HepG2 (cell line): ENCODE data around the gene MAP3K3. TPM values are rescaled to one million over a fixed set of nuclear protein-coding genes. Genes with fewer than 3 reads are reported as not detected.

Source experiments
- ATAD3A ChIP-seq: sonication (generic); formaldehyde crosslinking; IDR thresholded peaks from 2 replicates; pipeline ENCODE4 v1.4.0; 2020; ENCODE audit warnings: missing genetic modification reagents
- ATF4 ChIP-seq, 2 experiments: fragments of 450-650 bp in 1 of 2; sonication (generic) in 1 of 2; formaldehyde crosslinking; IDR thresholded peaks; 2 replicates each; pipeline versions ENCODE4 v1.5.0 to v1.8.0; 2020 to 2022; ENCODE audit warnings: mild to moderate bottlenecking in 1 of 2, missing genetic modification reagents in 1 of 2
- GABPB1 ChIP-seq: IDR thresholded peaks from 2 replicates; pipeline ENCODE4 v1.6.1; 2016; ENCODE audit warnings: mild to moderate bottlenecking, missing genetic modification reagents, moderate library complexity, missing compliant biosample characterization
- MBD4 ChIP-seq: IDR thresholded peaks from 2 replicates; pipeline ENCODE4 v1.6.1; 2012; ENCODE audit warnings: low read length, inconsistent platforms, borderline replicate concordance
- MNT ChIP-seq: fragments of 450-650 bp; IDR thresholded peaks from 2 replicates; pipeline ENCODE4 v1.6.1; 2016
- MTA3 ChIP-seq: sonication (generic); formaldehyde crosslinking; IDR thresholded peaks from 2 replicates; pipeline ENCODE4 v1.4.0; 2020; ENCODE audit warnings: missing genetic modification reagents
- NFE2L2 ChIP-seq: fragments of 150-350 bp; IDR thresholded peaks from 2 replicates; pipeline ENCODE4 v1.6.1; 2014; ENCODE audit warnings: low read length
- RFXANK ChIP-seq: IDR thresholded peaks from 2 replicates; pipeline ENCODE4 v1.6.1; 2016
- SALL1 ChIP-seq: sonication (generic); formaldehyde crosslinking; IDR thresholded peaks from 2 replicates; pipeline ENCODE4 v1.8.0; 2022; ENCODE audit warnings: mild to moderate bottlenecking, missing genetic modification reagents
- SOX6 ChIP-seq, 2 experiments: fragments of 450-650 bp in 1 of 2; sonication (generic) in 1 of 2; formaldehyde crosslinking in 1 of 2; IDR thresholded peaks; 2 replicates each; pipeline versions ENCODE4 v1.4.0 to v1.6.1; 2017 to 2020; ENCODE audit warnings: antibody characterized with exemption in 1 of 2, mild to moderate bottlenecking in 1 of 2, missing genetic modification reagents in 1 of 2
- TCF12 ChIP-seq, 2 experiments: fragments of 450-650 bp in 1 of 2; sonication (generic) in 1 of 2; formaldehyde crosslinking in 1 of 2; IDR thresholded peaks; 2 replicates each; pipeline versions ENCODE4 v1.6.1 to v1.8.0; 2017 to 2022; ENCODE audit warnings: antibody characterized with exemption in 1 of 2, mild to moderate bottlenecking in 1 of 2, missing genetic modification reagents in 1 of 2, moderate library complexity in 1 of 2
- U2AF1 ChIP-seq: fragments of 200-400 bp; formaldehyde crosslinking; optimal IDR thresholded peaks from 2 replicates; pipeline ENCODE3; 2017; ENCODE audit warnings: mild to moderate bottlenecking, low read depth, low read length
- ZBTB4 ChIP-seq: sonication (generic); formaldehyde crosslinking; IDR thresholded peaks from 2 replicates; pipeline ENCODE4 v1.4.0; 2020; ENCODE audit warnings: missing genetic modification reagents, mild to moderate bottlenecking, borderline replicate concordance
- ZBTB42 ChIP-seq: sonication (generic); formaldehyde crosslinking; IDR thresholded peaks from 2 replicates; pipeline ENCODE4 v1.5.0; 2020; ENCODE audit warnings: mild to moderate bottlenecking, missing genetic modification reagents
- ZMAT3 ChIP-seq: sonication (generic); formaldehyde crosslinking; conservative IDR thresholded peaks from 2 replicates; pipeline ENCODE4 v1.7.0; 2021; ENCODE audit warnings: missing genetic modification reagents
- ZMYM3 ChIP-seq: sonication (generic); formaldehyde crosslinking; IDR thresholded peaks from 2 replicates; pipeline ENCODE4 v1.5.1; 2020; ENCODE audit warnings: mild to moderate bottlenecking, missing genetic modification reagents
- ZNF30 ChIP-seq: sonication (generic); formaldehyde crosslinking; IDR thresholded peaks from 2 replicates; pipeline ENCODE4 v1.5.0; 2020; ENCODE audit warnings: mild to moderate bottlenecking, missing genetic modification reagents
- ZNF513 ChIP-seq: sonication (generic); formaldehyde crosslinking; conservative IDR thresholded peaks from 2 replicates; pipeline ENCODE4 v1.5.0; 2020; ENCODE audit warnings: missing genetic modification reagents
- ZNF569 ChIP-seq: sonication (generic); formaldehyde crosslinking; IDR thresholded peaks from 2 replicates; pipeline ENCODE4 v1.5.0; 2020; ENCODE audit warnings: mild to moderate bottlenecking, missing genetic modification reagents, moderate library complexity, borderline replicate concordance
- ZSCAN20 ChIP-seq: sonication (generic); formaldehyde crosslinking; IDR thresholded peaks from 2 replicates; pipeline ENCODE4 v1.4.0; 2020; ENCODE audit warnings: missing genetic modification reagents, mild to moderate bottlenecking, borderline replicate concordance
- polyA plus RNA-seq, 8 experiments: library from polyadenylated mRNA; depleted of rRNA in 3 of 8; stranded (reverse) in 7 of 8; unstranded in 1 of 8; fragments of >200 nt; fragmentation: Illumina TruSeq in 4 of 8; extraction: Trizol in 4 of 8; gene quantifications; 2 replicates each; pipeline versions ENCODE4 v1.2.1 to v1.2.3, GENCODE V29; 2011 to 2016; ENCODE audit warnings: low read depth in 4 of 8, missing spikeins in 1 of 8, mixed read lengths in 1 of 8; ENCODE audit not compliant: insufficient read depth in 1 of 8
- total RNA-seq, 5 experiments: library from RNA; depleted of rRNA; stranded (reverse); fragments of >200 nt; fragmentation: Illumina TruSeq; extraction: Trizol; gene quantifications; 2 replicates each; pipeline ENCODE4 v1.2.3, GENCODE V29; 2016; ENCODE audit warnings: low read depth in 1 of 5

MAP3K3 gene
- total and polyA plus RNA-seq, 2 of the 13 experiments (the other 11 are each of a cell fraction or from before 2014, with no cell fraction given) = 17.7 to 21.8 TPM

GRCh38 chr17:63621684-63622573 lies at the start of gene MAP3K3 (continued):
- TF ChIP-seq MNT (peak; percentile 40; the same call in 1 of the 2 replicates), GABPB1 (peak; percentile 81), ZNF569 (CRISPR knock-in tag) (no peak; the same call in 1 of the 2 replicates), MTA3 (CRISPR knock-in tag) (no peak), U2AF1 (no peak), MBD4 (no peak), SOX6 (IDR thresholded peaks at IDR 0.05) (no peak), SOX6 (CRISPR knock-in tag; IDR thresholded peaks at IDR 0.05) (peak; percentile 87), ZNF30 (CRISPR knock-in tag) (no peak), ATAD3A (0 out of 2 replicates have a peak, but pooled peaks have one; percentile 63), ZMYM3 (CRISPR knock-in tag) (peak; percentile 62; the same call in 1 of the 2 replicates), ZSCAN20 (CRISPR knock-in tag) (peak; percentile 91), NFE2L2 (no peak), ZBTB42 (CRISPR knock-in tag) (no peak), RFXANK (CRISPR knock-in tag) (no peak; the same call in 1 of the 2 replicates), ZBTB4 (peak; percentile 87; the same call in 1 of the 2 replicates), ZMAT3 (CRISPR knock-in tag) (peak; percentile 95), ZNF513 (0 out of 2 replicates have a peak, but pooled peaks have one; percentile 19), ATF4 (CRISPR knock-in tag; IDR thresholded peaks at IDR 0.05) (0 out of 4 replicates have a peak, but pooled peaks of 1 of the 2 experiments have one; percentile 43), SALL1 (CRISPR knock-in tag) (peak; percentile 85), TCF12 (IDR thresholded peaks at IDR 0.05) (no peak), TCF12 (CRISPR knock-in tag; IDR thresholded peaks at IDR 0.05) (0 out of 2 replicates have a peak, but pooled peaks have one; percentile 62)
